Measurements from ENCODE around the gene DNAJC21. TPM values are rescaled to one million over a fixed set of nuclear protein-coding genes. Genes with fewer than 3 reads are reported as not detected.

DNAJC21 gene
- total and polyA plus RNA-seq, 4 donors = 8.8 to 21.0 (median 11.8) TPM

- no peak overlapping the region for H3K27ac ChIP-seq (ENCODE audit: low read depth in 1 of 2, low read length in 2 of 2)
- no peak overlapping the region for H3K4me3 ChIP-seq (ENCODE audit: low read depth in 1 of 3, low read length in 3 of 3)
- DNase-seq (ENCODE audit: low spot score) = no peak
- H3K4me1 ChIP-seq (ENCODE audit: control insufficient read depth in 4 of 4, insufficient read depth in 4 of 4, low read length in 3 of 4) = peaks cover 0 to 7% (median 2%) of the 10 kb centered on the region in 4 donors
- TF ChIP-seq RAD21 (IDR thresholded peaks at IDR 0.05) (no peak), SP1 (IDR thresholded peaks at IDR 0.05) (no peak), GABPA (IDR thresholded peaks at IDR 0.05 in 1 of 2, conservative IDR thresholded peaks at IDR 0.05 in 1 of 2) (no peak), ZBTB33 (IDR thresholded peaks at IDR 0.05) (no peak), YY1 (IDR thresholded peaks at IDR 0.05) (no peak)
- no peak overlapping the region for H3K9ac ChIP-seq (ENCODE audit: low read depth in 1 of 2, low read length in 2 of 2)
- no peaks in the 10 kb centered on the region for H3K27me3 ChIP-seq (ENCODE audit: control insufficient read depth in 4 of 4, insufficient read depth in 4 of 4, low read length in 3 of 4)
- H3K36me3 ChIP-seq (ENCODE audit: control insufficient read depth in 4 of 4, insufficient read depth in 3 of 4, low read depth in 1 of 4, low read length in 3 of 4) = peaks cover 8 to 44% (median 34%) of the 10 kb centered on the region in 4 donors
- no peaks in the 10 kb centered on the region for H3K9me3 ChIP-seq (ENCODE audit: control insufficient read depth in 4 of 4, low read length in 3 of 4)
Observed at GRCh38 chr5:34924462-34924765, 4.9 kb upstream of the DNAJC21 start.

- TF ChIP-seq EGR1 (IDR thresholded peaks at IDR 0.05; ENCODE audit: low read depth in 2 of 2) (no peak), GABPA (IDR thresholded peaks at IDR 0.05 in 1 of 2, conservative IDR thresholded peaks at IDR 0.05 in 1 of 2) (no peak), YY1 (IDR thresholded peaks at IDR 0.05) (no peak), RXRA (IDR thresholded peaks at IDR 0.05) (no peak)
- H3K9me3 ChIP-seq (ENCODE audit: control insufficient read depth in 4 of 4, low read length in 3 of 4) = no peaks in the 10 kb centered on the region
- 92% methylated on average over 3 of the region's 3 CpGs for WGBS
- no peak for DNase-seq (ENCODE audit: low spot score)
- peaks cover 0 to 18% (median 9%) of the 10 kb centered on the region in 4 donors for H3K4me1 ChIP-seq (ENCODE audit: control insufficient read depth in 4 of 4, insufficient read depth in 4 of 4, low read length in 3 of 4)
- H3K9ac ChIP-seq (ENCODE audit: low read depth in 1 of 2, low read length in 2 of 2) = no peak overlapping the region
- H3K27ac ChIP-seq (ENCODE audit: low read depth in 1 of 2, low read length in 2 of 2) = no peak overlapping the region
- peaks cover 8 to 40% (median 29%) of the 10 kb centered on the region in 4 donors for H3K36me3 ChIP-seq (ENCODE audit: control insufficient read depth in 4 of 4, insufficient read depth in 3 of 4, low read depth in 1 of 4, low read length in 3 of 4)
- H3K27me3 ChIP-seq (ENCODE audit: control insufficient read depth in 4 of 4, insufficient read depth in 4 of 4, low read length in 3 of 4) = no peaks in the 10 kb centered on the region
- no peak overlapping the region for H3K4me3 ChIP-seq (ENCODE audit: low read depth in 1 of 3, low read length in 3 of 3)
Observed at GRCh38 chr5:34926318-34926888, 3.0 kb upstream of the DNAJC21 start.

- no peak for DNase-seq (ENCODE audit: low spot score)
- Histone ChIP-seq H3K9me3 (ENCODE audit: control insufficient read depth in 4 of 4, low read length in 3 of 4) (no peaks in the 10 kb centered on the region), H3K4me1 (ENCODE audit: control insufficient read depth in 4 of 4, insufficient read depth in 4 of 4, low read length in 3 of 4) (peaks cover 0 to 23% (median 9%) of the 10 kb centered on the region in 4 donors), H3K9ac (ENCODE audit: low read depth in 1 of 2, low read length in 2 of 2) (no peak overlapping the region), H3K27me3 (ENCODE audit: control insufficient read depth in 4 of 4, insufficient read depth in 4 of 4, low read length in 3 of 4) (no peaks in the 10 kb centered on the region), H3K4me3 (ENCODE audit: low read depth in 1 of 3, low read length in 3 of 3) (no peak overlapping the region), H3K36me3 (ENCODE audit: control insufficient read depth in 4 of 4, insufficient read depth in 3 of 4, low read depth in 1 of 4, low read length in 3 of 4) (peaks cover 5 to 29% (median 23%) of the 10 kb centered on the region in 4 donors), H3K27ac (ENCODE audit: low read depth in 1 of 2, low read length in 2 of 2) (no peak overlapping the region)
- TF ChIP-seq GABPA (IDR thresholded peaks at IDR 0.05 in 1 of 2, conservative IDR thresholded peaks at IDR 0.05 in 1 of 2) (no peak), RAD21 (IDR thresholded peaks at IDR 0.05) (no peak), JUND (IDR thresholded peaks at IDR 0.05) (no peak), ZBTB33 (IDR thresholded peaks at IDR 0.05) (no peak), RXRA (IDR thresholded peaks at IDR 0.05) (no peak), ATF3 (IDR thresholded peaks at IDR 0.05) (no peak), FOXA2 (IDR thresholded peaks at IDR 0.05) (no peak), TAF1 (conservative IDR thresholded peaks at IDR 0.05) (no peak), YY1 (IDR thresholded peaks at IDR 0.05) (no peak), FOXA1 (IDR thresholded peaks at IDR 0.05) (no peak), EGR1 (IDR thresholded peaks at IDR 0.05; ENCODE audit: low read depth in 2 of 2) (no peak), HNF4G (IDR thresholded peaks at IDR 0.05) (no peak), CTCF (IDR thresholded peaks at IDR 0.05; ENCODE audit: low read depth, low read length, missing input control) (no peak), NR2F2 (IDR thresholded peaks at IDR 0.05) (no peak), HNF4A (conservative IDR thresholded peaks at IDR 0.05) (no peak)
- 98% methylated on average over 5 of the region's 5 CpGs for WGBS
Observed at GRCh38 chr5:34927785-34928184, 1.6 kb upstream of the DNAJC21 start.
